GM10266 (cell line): ENCODE measurements around the gene TSPAN18.

Experiments used
- DNase-seq: peaks from one replicate; pipeline ENCODE4 v3.0.0; 2012; ENCODE audit errors: extremely low spot score
- CTCF ChIP-seq: IDR thresholded peaks from 2 replicates; pipeline ENCODE4 v1.5.1; 2012; ENCODE audit warnings: mild to moderate bottlenecking, low read depth; ENCODE audit not compliant: control insufficient read depth, insufficient read depth; ENCODE audit errors: missing control alignments

The TSPAN18 gene

DNA sequence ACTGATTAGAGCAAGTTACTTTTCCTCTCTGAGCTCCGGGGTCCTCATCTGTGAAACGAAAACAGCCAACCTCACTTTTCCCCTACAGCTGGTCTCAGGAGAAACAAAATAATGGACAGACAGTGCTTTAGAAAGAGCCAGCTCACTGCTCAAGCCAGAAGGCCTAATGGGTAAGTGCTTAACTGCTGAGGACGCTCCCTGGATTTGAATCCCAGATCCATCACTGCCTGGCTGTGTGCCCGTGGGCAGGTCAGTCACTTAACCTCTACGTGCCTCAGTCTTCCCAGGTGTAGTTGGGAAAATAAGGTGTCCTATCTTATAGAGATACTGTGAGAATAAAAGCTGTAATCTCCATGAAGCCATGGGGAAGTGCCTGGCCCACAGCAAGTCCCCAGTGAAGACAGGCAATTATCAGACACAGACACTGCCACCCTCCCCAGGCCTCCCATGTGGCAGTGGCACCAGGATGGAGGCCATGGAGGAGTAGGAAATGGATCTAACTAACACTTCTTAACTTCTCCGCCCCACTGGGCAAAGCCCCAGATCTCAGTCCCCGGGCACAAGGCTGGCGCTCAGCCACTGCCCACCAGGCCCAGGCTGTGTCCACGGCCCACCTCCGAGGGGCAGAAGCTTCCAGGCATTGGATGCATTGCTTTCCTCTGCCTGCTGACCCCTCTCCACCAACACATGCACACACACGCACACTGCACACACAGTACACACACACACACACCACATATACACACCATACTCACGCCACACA, 214.7 kb downstream of the TSPAN18 start:
- TF ChIP-seq CTCF: no peak
- no peak for DNase-seq

GRCh38 chr11:44942029-44942955, 215.5 kb downstream of the TSPAN18 start:
- no peak for TF ChIP-seq CTCF

DNA sequence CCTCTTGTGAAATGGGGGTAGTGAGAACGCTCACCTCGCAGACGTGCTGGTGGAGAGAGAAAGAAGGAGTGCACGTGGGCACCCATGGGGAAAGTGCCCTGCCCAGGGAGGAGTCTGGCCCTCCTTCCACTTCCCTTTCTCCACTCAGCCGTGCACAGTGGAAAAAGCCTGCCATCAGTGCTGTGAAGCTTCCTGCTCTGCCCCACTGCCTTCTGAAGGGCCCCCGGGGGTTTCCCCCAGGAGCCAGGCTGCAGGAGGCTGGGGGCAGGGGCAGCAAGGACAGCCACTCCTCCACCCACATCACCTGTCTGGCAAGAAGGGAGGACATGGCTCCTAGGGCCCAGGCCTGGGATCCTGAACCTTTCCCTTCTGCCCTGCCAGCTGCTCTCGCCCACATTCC, 216.4 kb downstream of the TSPAN18 start:
- DNase-seq: no peak

More at GRCh38 chr11:44942029-44942955, 215.5 kb downstream of the TSPAN18 start:
- DNase-seq: no peak

GRCh38 chr11:44943696-44944095, 216.9 kb downstream of the TSPAN18 start:
- no peak for DNase-seq

More for the DNA sequence above, 216.4 kb downstream of the TSPAN18 start:
- no peak for TF ChIP-seq CTCF

DNA sequence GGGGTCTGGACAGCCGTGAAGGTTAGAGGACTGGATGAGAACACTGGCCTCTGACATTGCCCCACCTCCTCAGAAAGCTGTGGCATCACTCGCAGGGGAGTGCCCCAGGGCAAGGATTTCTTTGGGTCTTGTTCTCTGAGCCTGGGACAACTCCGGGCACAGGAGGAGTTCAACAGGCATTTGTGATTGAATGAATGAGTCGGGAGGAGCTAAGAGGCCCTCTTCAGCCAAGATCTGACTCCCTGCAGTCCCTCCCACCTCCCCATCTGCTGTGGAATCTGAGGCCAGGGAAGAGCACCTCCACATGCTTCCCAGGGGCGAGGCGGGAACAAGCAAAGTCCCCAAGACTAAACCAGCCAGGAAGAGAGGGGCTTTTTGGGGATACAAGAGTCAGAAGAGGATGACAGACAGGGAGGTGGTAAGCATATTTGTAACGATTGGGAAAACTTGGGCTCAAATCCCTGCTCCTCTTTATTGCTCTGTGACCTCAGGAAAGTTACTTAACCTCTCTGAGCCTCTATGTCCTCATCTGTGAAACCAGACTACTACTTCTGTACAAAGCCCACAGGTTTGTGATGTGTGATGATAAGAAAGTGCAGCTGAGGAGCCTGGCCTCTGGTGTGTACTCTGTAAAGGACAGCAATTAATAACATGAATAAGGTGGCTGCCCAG, 217.6 kb downstream of the TSPAN18 start:
- no peak for TF ChIP-seq CTCF

More at GRCh38 chr11:44943696-44944095, 216.9 kb downstream of the TSPAN18 start:
- no peak for TF ChIP-seq CTCF

GRCh38 chr11:44944853-44945235, 218.1 kb downstream of the TSPAN18 start:
- no peak for TF ChIP-seq CTCF
- DNase-seq: no peak

More for the DNA sequence above, 217.6 kb downstream of the TSPAN18 start:
- DNase-seq: no peak
